NCI-H510A (cell line): ENCODE results near the gene NKAIN2.

ENCODE experiments used
- DNase-seq: peaks from one replicate; lab custom pipeline; 2025; lab: John Stamatoyannopoulos, UW

The NKAIN2 gene

GRCh38 chr6:123803504-123804013 lies at the start of gene NKAIN2:
NKAIN2 (plus strand) TSS chr6:123803865.
- no peak for DNase-seq

GRCh38 chr6:123759472-123759871 lies 44.2 kb upstream of the NKAIN2 start:
- no peak for DNase-seq

DNA sequence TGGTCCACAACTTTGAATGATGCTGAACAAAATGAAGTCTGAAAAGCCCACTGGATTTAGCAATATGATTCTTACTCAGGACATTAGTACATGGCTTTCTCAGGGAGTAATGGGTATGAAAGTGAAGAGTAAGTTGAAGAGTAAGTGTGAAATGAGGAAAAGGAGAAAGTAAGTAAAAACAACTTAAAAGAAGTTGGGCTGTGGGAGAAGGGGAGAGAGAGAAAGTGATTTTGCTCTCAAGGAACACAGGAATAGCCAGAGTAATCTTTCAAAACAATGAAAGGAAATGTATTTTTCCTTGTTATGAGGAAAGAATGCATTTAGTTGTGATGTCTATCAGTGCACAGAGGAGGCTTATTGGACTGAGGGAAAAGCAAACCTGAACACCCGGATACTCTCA lies 39.8 kb upstream of the NKAIN2 start:
- DNase-seq, result no peak

DNA sequence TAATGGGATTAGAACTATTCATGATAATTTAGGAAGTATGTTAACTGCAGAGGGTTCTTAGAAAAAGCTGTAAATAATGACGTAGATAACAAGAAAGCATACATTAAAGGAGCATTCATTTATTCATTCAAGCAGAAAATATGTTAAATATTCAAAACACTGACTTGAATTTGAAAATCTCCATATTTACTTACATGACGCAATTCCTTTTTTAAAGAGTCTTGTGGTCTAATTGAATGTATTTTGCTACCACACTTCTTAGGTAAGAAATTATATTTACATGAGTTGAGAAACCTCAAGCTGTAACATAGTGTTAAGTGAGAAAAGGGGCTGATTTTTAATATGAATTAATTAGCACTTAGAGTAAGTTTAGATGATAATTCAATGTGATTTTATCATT lies 38.9 kb upstream of the NKAIN2 start:
- DNase-seq, result no peak

DNA sequence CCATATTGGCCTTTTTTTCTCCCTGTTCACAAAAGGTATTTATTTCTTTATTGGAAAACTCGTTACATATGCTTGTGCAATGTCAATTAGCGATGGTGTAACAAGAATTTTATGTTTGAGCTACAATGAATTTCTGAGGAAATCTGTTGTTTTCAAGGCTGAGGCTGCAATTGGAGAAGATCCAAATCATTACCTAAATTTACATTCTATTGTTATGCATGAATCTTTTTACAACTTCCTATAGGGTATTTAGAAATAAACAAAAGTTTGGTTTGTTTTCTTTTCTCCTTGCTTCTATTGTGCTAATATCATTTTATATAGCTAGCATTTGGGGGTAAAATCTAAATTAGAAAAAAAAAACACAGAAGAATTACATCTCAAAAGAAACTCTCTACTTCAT lies 34.7 kb upstream of the NKAIN2 start:
- no peak for DNase-seq

- DNase-seq, result no peak
These were observed 34.2 kb upstream of the NKAIN2 start for GRCh38 chr6:123769431-123769830.

- no peak for DNase-seq
These were observed 33.3 kb upstream of the NKAIN2 start for GRCh38 chr6:123770247-123770949.

DNA sequence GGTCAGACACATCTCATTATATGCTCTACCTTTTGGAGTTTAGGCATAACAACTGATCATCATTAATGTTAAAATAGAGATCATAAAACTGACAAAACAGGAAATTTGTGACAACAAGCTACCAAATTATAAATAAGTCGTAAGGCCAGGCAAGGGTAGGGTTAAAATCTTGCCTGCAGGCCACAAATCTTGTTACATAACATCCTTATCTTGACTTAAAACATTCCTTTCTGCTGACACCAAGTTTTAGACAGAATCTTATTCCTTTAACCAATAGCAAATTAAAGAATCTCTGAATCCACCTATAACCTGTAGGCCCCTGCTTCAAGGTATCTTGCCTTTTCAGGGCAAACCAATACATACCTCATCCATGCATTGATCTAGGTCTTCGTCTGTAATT lies 32.5 kb upstream of the NKAIN2 start:
- no peak for DNase-seq

- DNase-seq, result no peak
These were observed 26.1 kb upstream of the NKAIN2 start for GRCh38 chr6:123777563-123777962.

- DNase-seq, result no peak
These were observed 23.6 kb upstream of the NKAIN2 start for GRCh38 chr6:123780021-123780420.

GRCh38 chr6:123784330-123784729 lies 19.3 kb upstream of the NKAIN2 start:
- DNase-seq, result no peak

GRCh38 chr6:123785039-123785438 lies 18.6 kb upstream of the NKAIN2 start:
- DNase-seq, result no peak

GRCh38 chr6:123788319-123788718 lies 15.3 kb upstream of the NKAIN2 start:
- no peak for DNase-seq

GRCh38 chr6:123794190-123794589 lies 9.5 kb upstream of the NKAIN2 start:
- no peak for DNase-seq

DNA sequence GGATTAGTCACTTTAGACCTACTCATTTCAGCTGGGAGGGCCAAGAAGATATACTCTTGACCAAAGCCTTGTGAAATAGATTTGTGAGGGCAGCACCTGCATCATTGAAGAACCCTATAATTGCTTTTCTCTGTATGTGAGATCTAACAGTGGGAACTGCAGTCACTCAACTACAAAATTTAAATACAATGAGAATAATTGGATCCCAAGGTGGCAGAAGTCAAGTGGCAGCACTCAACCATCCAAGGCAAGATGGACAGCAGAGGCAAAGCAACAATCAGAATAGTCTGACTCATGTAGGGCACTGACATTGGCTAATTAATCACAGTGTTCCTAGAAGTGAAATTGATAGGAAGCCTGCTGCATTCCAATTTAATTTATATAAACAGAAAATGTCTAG lies 8.9 kb upstream of the NKAIN2 start:
- DNase-seq, result no peak

GRCh38 chr6:123801067-123801466 lies 2.6 kb upstream of the NKAIN2 start:
- no peak for DNase-seq

DNA sequence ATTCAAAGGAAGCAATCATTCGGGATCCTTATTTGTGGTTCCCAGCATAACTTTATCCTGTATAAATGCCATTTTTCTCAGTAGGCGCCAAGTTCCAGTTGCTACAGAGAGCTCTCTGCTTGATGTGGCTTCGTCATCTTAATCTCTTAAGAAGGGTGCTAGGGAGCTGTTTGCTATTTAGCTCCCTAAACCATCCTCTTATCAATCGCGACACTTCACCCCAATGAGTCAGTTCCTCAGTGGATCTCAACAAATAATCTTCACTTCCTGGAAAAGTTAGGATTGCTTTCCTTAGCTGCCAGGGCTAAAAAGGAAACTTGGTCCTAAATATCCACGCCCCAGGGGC lies 1.3 kb upstream of the NKAIN2 start:
- no peak for DNase-seq

DNA sequence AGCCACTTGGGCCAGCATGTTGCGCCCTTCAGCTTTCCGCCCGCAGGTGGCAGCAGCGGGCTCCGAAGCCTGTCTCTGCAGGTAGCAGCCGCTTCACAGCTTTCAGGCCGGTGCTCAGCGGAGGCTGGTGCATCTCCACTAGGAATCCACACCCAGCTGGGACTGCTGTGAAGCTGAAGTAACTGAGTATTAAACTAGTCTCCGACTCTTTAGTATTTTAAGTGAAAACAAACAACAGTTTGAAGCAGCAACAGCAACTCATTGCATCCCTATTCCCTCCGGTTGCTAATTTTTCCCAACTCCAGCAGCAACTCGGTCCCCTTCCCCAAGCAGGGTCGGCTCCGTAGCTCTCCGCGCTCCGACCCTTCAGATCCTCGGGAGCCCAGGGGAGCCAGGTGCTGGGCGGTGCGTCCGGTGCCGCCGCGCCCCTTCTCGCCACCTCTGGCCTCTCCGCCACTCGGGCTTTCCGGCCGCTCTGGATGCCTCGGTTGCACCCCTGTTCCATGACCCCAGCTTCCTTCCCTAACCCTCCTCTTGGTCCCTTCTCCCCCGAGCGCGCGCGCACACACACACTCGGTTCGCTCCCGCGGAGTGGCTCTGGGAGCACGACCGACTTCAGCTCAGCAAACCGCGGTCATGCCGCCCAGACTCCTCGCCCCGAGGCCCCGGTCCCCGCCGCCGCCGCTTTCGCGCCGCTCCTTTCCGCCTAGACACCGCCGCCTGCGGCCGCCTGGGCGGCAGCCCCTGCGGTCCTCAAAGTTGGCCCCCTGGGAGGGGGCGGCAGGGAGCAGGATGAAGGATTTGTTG lies 765 bp upstream of the NKAIN2 start:
- DNase-seq, result peak; percentile 64

GRCh38 chr6:123804014-123804786 lies 535 bp downstream of the NKAIN2 start:
- DNase-seq, result peak; percentile 53

DNA sequence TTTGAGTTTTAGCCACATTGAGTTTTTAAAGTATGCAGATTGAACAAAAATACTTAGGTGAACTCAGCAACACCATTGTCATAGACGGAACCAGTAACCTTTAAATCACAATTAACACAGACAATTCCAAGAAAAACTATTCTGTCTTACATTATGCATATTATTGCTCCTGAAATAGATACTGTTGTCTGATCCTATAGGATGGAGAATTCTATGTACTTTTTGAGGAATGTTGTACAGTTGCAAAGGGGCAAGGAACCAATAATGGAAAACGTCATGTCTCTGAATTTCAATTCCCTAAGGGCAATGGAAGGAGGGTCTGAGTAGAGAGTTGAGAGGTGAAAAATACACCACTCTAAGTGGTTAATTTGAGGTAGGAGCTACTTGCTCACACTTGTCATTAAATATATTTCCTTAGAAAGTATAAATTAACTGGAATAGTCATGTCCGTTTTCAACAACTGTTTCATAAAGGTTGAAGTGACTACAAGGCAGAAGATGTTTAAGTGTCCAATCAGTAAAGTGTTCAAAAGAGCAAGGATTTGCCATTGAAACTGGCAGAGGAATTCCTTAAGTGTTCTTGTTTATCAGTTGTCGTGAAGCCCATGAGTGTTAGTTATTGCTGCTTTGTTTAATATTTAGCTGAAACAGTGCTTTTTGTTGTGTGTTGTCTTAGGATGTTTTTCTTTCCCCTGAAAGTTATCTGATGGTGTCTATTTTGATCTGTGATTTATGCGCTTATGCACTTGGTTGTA lies 1.3 kb downstream of the NKAIN2 start:
- no peak for DNase-seq

DNA sequence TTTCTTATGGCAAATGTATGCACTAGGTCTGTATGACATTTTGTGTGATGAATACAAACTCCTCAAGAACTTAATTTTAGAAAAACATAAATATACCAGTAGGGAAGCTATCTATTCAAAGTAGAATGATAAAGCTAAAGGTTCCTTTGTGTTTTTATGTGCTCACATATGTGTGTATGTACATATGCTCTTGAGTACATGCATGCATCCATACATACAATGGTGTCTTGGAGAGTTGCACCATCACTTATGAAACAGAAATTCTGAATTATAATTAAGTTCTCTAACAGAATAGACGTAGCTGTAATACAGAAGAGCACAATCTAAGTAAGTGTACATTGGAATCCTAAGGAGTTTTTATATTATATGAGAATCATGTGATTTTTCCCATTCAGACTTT lies 2.3 kb downstream of the NKAIN2 start:
- DNase-seq, result no peak

- no peak for DNase-seq
These were observed 2.9 kb downstream of the NKAIN2 start for GRCh38 chr6:123806561-123806960.
